NCI-H510A treated with DMSO at 0.1 percent for 48 hours (cell line): ENCODE data around the gene MOGAT2.
"Not testable (repeated sequence)": the region's sequence is repeated elsewhere in the genome, so short reads cannot be mapped to it uniquely, and the experiment has no call there.

Experiments used
- DNase-seq: peaks from one replicate; lab custom pipeline; 2025; lab: John Stamatoyannopoulos, UW

The MOGAT2 gene

GRCh38 chr11:75719340-75720239, 2.0 kb downstream of the MOGAT2 start:
- DNase-seq, result no peak

GRCh38 chr11:75720639-75721038, 3.0 kb downstream of the MOGAT2 start:
- no peak for DNase-seq

GRCh38 chr11:75721852-75722668, 4.4 kb downstream of the MOGAT2 start:
- DNase-seq, result no peak

- DNase-seq, result no peak
Observed at GRCh38 chr11:75722669-75723042, 5.0 kb downstream of the MOGAT2 start.

GRCh38 chr11:75725547-75726320, 8.1 kb downstream of the MOGAT2 start:
- DNase-seq, result no peak

GRCh38 chr11:75728992-75729391, 11.4 kb downstream of the MOGAT2 start:
- no peak for DNase-seq

- no peak for DNase-seq
Observed at GRCh38 chr11:75731095-75731494, 13.5 kb downstream of the MOGAT2 start.

- no peak for DNase-seq
Observed at GRCh38 chr11:75733071-75733430, 15.4 kb downstream of the MOGAT2 start.

GRCh38 chr11:75733431-75734107, 15.9 kb downstream of the MOGAT2 start:
- peak; percentile 45 for DNase-seq

GRCh38 chr11:75734491-75735180, 17.0 kb downstream of the MOGAT2 start:
- peak; percentile 17 for DNase-seq

- no peak for DNase-seq
Observed at GRCh38 chr11:75735181-75735845, 17.7 kb downstream of the MOGAT2 start.

- no peak for DNase-seq
Observed at GRCh38 chr11:75737314-75737713, 19.7 kb downstream of the MOGAT2 start.

- no peak for DNase-seq
Observed at GRCh38 chr11:75740681-75741080, 23.0 kb downstream of the MOGAT2 start.

- DNase-seq, result not testable (repeated sequence)
Observed at GRCh38 chr11:75743159-75743558, 25.5 kb downstream of the MOGAT2 start.

- DNase-seq, result no peak
Observed at GRCh38 chr11:75743711-75744563, 26.3 kb downstream of the MOGAT2 start.

- no peak for DNase-seq
Observed at GRCh38 chr11:75745807-75746206, 28.2 kb downstream of the MOGAT2 start.

GRCh38 chr11:75748729-75749273, 31.2 kb downstream of the MOGAT2 start:
- DNase-seq, result not testable (repeated sequence)

- DNase-seq, result not testable (repeated sequence)
Observed at GRCh38 chr11:75754933-75755332, 37.3 kb downstream of the MOGAT2 start.

- DNase-seq, result no peak
Observed at GRCh38 chr11:75757651-75758050, 40.0 kb downstream of the MOGAT2 start.
